ENCODE measurements around the gene ANKRD53.
"Not testable (repeated sequence)": the region's sequence is repeated elsewhere in the genome, so short reads cannot be mapped to it uniquely, and the experiment has no call there.

ANKRD53 gene

GRCh38 chr2:71021394-71021793, 43.0 kb downstream of the ANKRD53 start:
- not testable (repeated sequence) for DNase-seq

GRCh38 chr2:71023553-71024243, 45.3 kb downstream of the ANKRD53 start:
- DNase-seq = not testable (repeated sequence)

Data from hematopoietic multipotent progenitor cell treated with erythropoietin and hydrocortisone succinate and interleukin-3 and kit ligand, for 6 days (in vitro differentiated cells).